MM.1S (cell line): ENCODE results near the gene ITGA7.

Experiments used
- DNase-seq: peaks from one replicate; pipeline ENCODE4 v3.0.0-alpha.2; 2015
- H2AFZ ChIP-seq: fragments of 300-600 bp; sonication (generic); 2 replicates; pipeline ENCODE4 v1.6.0; 2016; ENCODE audit warnings: antibody characterized with exemption, low read length
- H3F3A ChIP-seq: fragments of 300-600 bp; sonication (generic); 2 replicates; pipeline ENCODE4 v1.6.1; 2016; ENCODE audit warnings: mild to moderate bottlenecking, antibody characterized with exemption, low read length, moderate library complexity, mixed read lengths; ENCODE audit not compliant: insufficient read depth
- H3K27ac ChIP-seq: fragments of 300-600 bp; sonication (generic); 2 replicates; pipeline ENCODE4 v1.5.1; 2016; ENCODE audit warnings: mild to moderate bottlenecking, low read length
- H3K27me3 ChIP-seq: fragments of 300-600 bp; sonication (generic); replicated peaks from 2 replicates; pipeline ENCODE4 v1.6.0; 2016; ENCODE audit warnings: low read length; ENCODE audit not compliant: insufficient read depth
- H3K36me3 ChIP-seq: fragments of 300-600 bp; sonication (generic); replicated peaks from 2 replicates; pipeline ENCODE4 v1.6.1; 2016; ENCODE audit warnings: mild to moderate bottlenecking, low read length, mixed read lengths; ENCODE audit not compliant: insufficient read depth
- H3K4me1 ChIP-seq: fragments of 300-600 bp; sonication (generic); 2 replicates; pipeline ENCODE4 v1.6.1; 2016; ENCODE audit warnings: low read length, mixed read lengths
- H3K4me2 ChIP-seq: fragments of 300-600 bp; sonication (generic); 2 replicates; pipeline ENCODE4 v1.6.0; 2016; ENCODE audit warnings: low read depth, low read length
- H3K4me3 ChIP-seq: fragments of 300-600 bp; sonication (generic); 2 replicates; pipeline ENCODE4 v1.5.1; 2016; ENCODE audit warnings: low read length, mixed read lengths
- H3K79me2 ChIP-seq: fragments of 300-600 bp; sonication (generic); 2 replicates; pipeline ENCODE4 v1.6.1; 2016; ENCODE audit warnings: mixed run types, low read length, mixed read lengths
- H3K9ac ChIP-seq: fragments of 300-600 bp; sonication (generic); 2 replicates; pipeline ENCODE4 v1.6.1; 2016; ENCODE audit warnings: low read length, mixed read lengths
- H3K9me2 ChIP-seq: fragments of 300-600 bp; sonication (generic); replicated peaks from 2 replicates; pipeline ENCODE4 v1.6.1; 2016; ENCODE audit warnings: mild to moderate bottlenecking, low read length, mixed read lengths; ENCODE audit not compliant: insufficient read depth
- H3K9me3 ChIP-seq: fragments of 300-600 bp; sonication (generic); replicated peaks from 2 replicates; pipeline ENCODE4 v1.6.1; 2016; ENCODE audit warnings: mild to moderate bottlenecking, low read length, mixed read lengths; ENCODE audit not compliant: insufficient read depth
- H4K20me1 ChIP-seq: fragments of 300-600 bp; sonication (generic); 2 replicates; pipeline ENCODE4 v1.6.1; 2016; ENCODE audit warnings: mild to moderate bottlenecking, low read length, moderate library complexity, mixed read lengths; ENCODE audit not compliant: insufficient read depth
- CTCF ChIP-seq: fragments of 300-600 bp; sonication (generic); IDR thresholded peaks from 2 replicates; pipeline ENCODE4 v1.5.1; 2016; ENCODE audit warnings: antibody characterized with exemption, low read length, mixed read lengths
- EZH2 ChIP-seq: fragments of 300-600 bp; sonication (generic); optimal IDR thresholded peaks from 2 replicates; pipeline ENCODE3; 2017; ENCODE audit warnings: low read depth, mild to moderate bottlenecking, antibody characterized with exemption, low read length, mixed read lengths
- EZH2phosphoT487 ChIP-seq: fragments of 300-600 bp; sonication (generic); IDR thresholded peaks from 2 replicates; pipeline ENCODE4 v1.6.1; 2018; ENCODE audit warnings: antibody characterized with exemption, low read length

Gene ITGA7

GRCh38 chr12:55728186-55728938 is 20.7 kb upstream of the ITGA7 start:
- no peak for DNase-seq
- Histone ChIP-seq H3K79me2 (peaks cover 15% of the 10 kb centered on the region), H4K20me1 (no peaks in the 10 kb centered on the region), H3K4me3 (peak overlapping the region; percentile 81), H3K4me1 (peaks cover 16% of the 10 kb centered on the region), H2AFZ (peak overlapping the region; percentile 75), H3K9me2 (no peaks in the 10 kb centered on the region), H3K9ac (peak overlapping the region; percentile 77; the same call in 1 of the 2 replicates), H3K27me3 (no peaks in the 10 kb centered on the region), H3F3A (no peaks in the 10 kb centered on the region), H3K9me3 (no peaks in the 10 kb centered on the region), H3K36me3 (no peaks in the 10 kb centered on the region), H3K4me2 (peak overlapping the region; percentile 69), H3K27ac (no peak overlapping the region)
- TF ChIP-seq CTCF (no peak), EZH2 (no peak), EZH2phosphoT487 (no peak)

GRCh38 chr12:55727643-55728185 is 20.0 kb upstream of the ITGA7 start:
- Histone ChIP-seq H3K4me2 (peak overlapping the region; percentile 69), H3K9ac (peak overlapping the region; percentile 77; the same call in 1 of the 2 replicates), H3F3A (no peaks in the 10 kb centered on the region), H3K36me3 (no peaks in the 10 kb centered on the region), H3K27ac (no peak overlapping the region), H3K4me3 (peak overlapping the region; percentile 81), H4K20me1 (no peaks in the 10 kb centered on the region), H3K4me1 (peaks cover 16% of the 10 kb centered on the region), H3K79me2 (peaks cover 15% of the 10 kb centered on the region), H3K9me2 (no peaks in the 10 kb centered on the region), H3K9me3 (no peaks in the 10 kb centered on the region), H2AFZ (peak overlapping the region; percentile 75; the same call in 1 of the 2 replicates), H3K27me3 (no peaks in the 10 kb centered on the region)
- TF ChIP-seq EZH2 (no peak), CTCF (no peak), EZH2phosphoT487 (no peak)
- DNase-seq = no peak

- H3K9me2 ChIP-seq = no peaks in the 10 kb centered on the region
- DNase-seq = no peak
- H3K27ac ChIP-seq = no peak overlapping the region
- no peak overlapping the region for H3K4me3 ChIP-seq
- no peaks in the 10 kb centered on the region for H3K27me3 ChIP-seq
- no peaks in the 10 kb centered on the region for H3K9me3 ChIP-seq
- no peaks in the 10 kb centered on the region for H3F3A ChIP-seq
- H3K79me2 ChIP-seq = peaks cover 15% of the 10 kb centered on the region
- no peak overlapping the region for H2AFZ ChIP-seq
- no peaks in the 10 kb centered on the region for H4K20me1 ChIP-seq
- TF ChIP-seq EZH2phosphoT487 (no peak), EZH2 (no peak), CTCF (no peak)
- H3K4me2 ChIP-seq = no peak overlapping the region
- H3K36me3 ChIP-seq = no peaks in the 10 kb centered on the region
- H3K9ac ChIP-seq = no peak overlapping the region
- H3K4me1 ChIP-seq = peaks cover 16% of the 10 kb centered on the region
Measured at GRCh38 chr12:55726971-55727370, 19.3 kb upstream of the ITGA7 start.
